Neural cell (in vitro differentiated cells): ENCODE results near the gene CCDC182.

Experiments
- CTCF ChIP-seq: fragments of 450-650 bp; IDR thresholded peaks from 2 replicates; pipeline ENCODE4 v1.5.1; 2014; ENCODE audit warnings: antibody characterized with exemption, mild to moderate bottlenecking, moderate library complexity; ENCODE audit not compliant: poor library complexity, severe bottlenecking
- MXI1 ChIP-seq: fragments of 450-650 bp; conservative IDR thresholded peaks from 2 replicates; pipeline ENCODE4 v1.6.1; 2014; ENCODE audit warnings: antibody characterized with exemption, mild to moderate bottlenecking; ENCODE audit not compliant: poor library complexity, severe bottlenecking
- POLR2AphosphoS5 ChIP-seq: IDR thresholded peaks from 2 replicates; pipeline ENCODE4 v1.6.1; 2012
- REST ChIP-seq: IDR thresholded peaks from 2 replicates; pipeline ENCODE4 v1.6.1; 2012; ENCODE audit warnings: borderline replicate concordance
- SMC3 ChIP-seq: fragments of 450-650 bp; conservative IDR thresholded peaks from 2 replicates; pipeline ENCODE4 v1.6.1; 2014; ENCODE audit warnings: antibody characterized with exemption, mild to moderate bottlenecking, moderate library complexity; ENCODE audit not compliant: poor library complexity

GRCh38 chr17:57720386-57721035 lies 24.6 kb downstream of the CCDC182 start:
- no peak for TF ChIP-seq POLR2AphosphoS5
- TF ChIP-seq REST, result no peak
- no peak for TF ChIP-seq CTCF
- no peak for TF ChIP-seq SMC3
- TF ChIP-seq MXI1, result no peak
